ENCODE data around the gene SHC4.

GRCh38 chr15:48823706-48824105, 140.0 kb downstream of the SHC4 start:
- TF ChIP-seq EP300 (conservative IDR thresholded peaks at IDR 0.05; ENCODE audit: poor library complexity, severe bottlenecking) (no peak), RAD21 (conservative IDR thresholded peaks at IDR 0.05) (no peak), EZH2 (IDR thresholded peaks at IDR 0.05; ENCODE audit: borderline replicate concordance, insufficient read depth, low read length, poor library complexity, severe bottlenecking) (no peak), REST (IDR thresholded peaks at IDR 0.05; ENCODE audit: borderline replicate concordance) (no peak)
